Activated CD8-positive, alpha-beta memory T cell treated with anti-CD3 and anti-CD28 coated beads for 4 hours (primary cell): ENCODE results near the gene UBE2N.
A peak's percentile ranks its signal among the peaks of the same experiment; 100 is the strongest.
"Not testable (repeated sequence)": the region's sequence is repeated elsewhere in the genome, so short reads cannot be mapped to it uniquely, and the experiment has no call there.

Experiments used
- DNase-seq, 2 donors: peaks; one replicate each; pipeline ENCODE4 v3.0.0-alpha.2; 2020; ENCODE audit warnings: low read depth in 2 of 2

Gene UBE2N

GRCh38 chr12:93443576-93443975 is 1.8 kb upstream of the UBE2N start:
- DNase-seq, result no peak

DNA sequence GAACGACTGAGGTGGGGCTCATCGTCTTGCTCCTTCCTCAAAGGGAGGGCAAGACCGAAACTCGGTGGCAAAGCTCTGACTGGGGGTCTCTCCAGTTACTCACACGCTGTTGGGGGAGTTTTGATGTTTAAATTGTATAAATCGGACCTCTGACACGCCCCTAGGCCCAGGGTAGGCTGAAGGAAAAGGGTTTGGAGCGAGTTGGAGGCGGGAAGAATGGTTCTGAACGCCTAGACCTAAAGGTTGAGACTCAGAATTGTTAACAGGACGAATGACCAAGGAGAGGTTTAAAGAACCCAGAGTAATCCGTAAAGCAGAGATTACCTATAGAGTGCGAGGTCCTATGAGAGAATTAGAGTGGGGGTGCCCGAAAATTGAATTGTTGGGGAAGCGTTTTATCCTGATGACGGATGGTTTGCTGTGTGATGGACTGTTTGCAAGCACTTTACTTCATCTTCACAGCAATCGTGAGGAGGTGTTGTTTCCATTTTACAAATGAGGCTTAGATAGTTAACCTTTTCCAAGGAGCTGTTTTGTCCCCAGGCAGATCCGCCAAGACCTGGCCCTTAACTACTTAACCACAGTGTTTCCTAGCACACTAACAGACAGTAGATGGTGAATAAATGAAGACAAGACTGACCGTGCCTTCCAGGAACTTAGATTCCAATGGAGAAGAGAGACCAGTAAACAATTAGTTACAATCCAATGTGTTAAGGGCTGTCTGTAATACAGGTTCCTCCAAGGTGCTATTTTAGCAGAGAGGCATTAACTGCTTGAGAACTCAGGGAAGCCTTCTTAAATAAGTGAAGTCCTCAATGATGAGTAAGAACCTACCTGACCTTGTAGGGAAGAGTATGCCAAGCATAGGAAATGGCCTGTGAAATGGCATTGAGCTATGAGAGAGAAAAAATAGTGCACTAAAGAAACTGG is 929 bp upstream of the UBE2N start:
- no peak for DNase-seq

DNA sequence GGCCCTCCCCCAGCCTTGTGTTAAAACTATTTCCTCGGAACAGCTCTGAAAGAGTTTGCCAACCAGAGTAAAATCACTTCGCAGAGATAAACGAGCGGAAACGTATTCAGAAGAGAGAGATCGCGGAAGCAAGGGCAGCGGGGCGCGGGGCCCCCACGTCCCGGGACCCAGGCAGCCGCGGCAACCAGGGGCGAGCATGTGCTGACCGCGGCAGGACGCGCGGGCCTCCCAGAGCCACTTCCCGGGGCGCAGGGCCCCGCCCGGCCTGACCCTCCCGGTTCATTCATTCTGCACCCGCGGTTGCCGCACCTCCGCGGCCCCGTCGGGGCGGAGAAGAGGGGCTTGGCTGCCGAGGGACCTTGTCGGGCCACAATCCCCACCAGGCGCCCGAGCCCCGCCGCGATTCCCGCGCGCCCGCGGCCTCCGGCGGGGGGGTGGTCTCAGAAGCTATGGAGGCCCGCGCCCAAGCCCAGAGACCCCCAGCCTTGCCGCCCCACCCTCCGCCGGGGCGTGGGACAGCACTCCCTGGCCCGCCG is 598 bp downstream of the UBE2N start:
- DNase-seq, result peak in 1 of 2 donors; percentile 2

DNA sequence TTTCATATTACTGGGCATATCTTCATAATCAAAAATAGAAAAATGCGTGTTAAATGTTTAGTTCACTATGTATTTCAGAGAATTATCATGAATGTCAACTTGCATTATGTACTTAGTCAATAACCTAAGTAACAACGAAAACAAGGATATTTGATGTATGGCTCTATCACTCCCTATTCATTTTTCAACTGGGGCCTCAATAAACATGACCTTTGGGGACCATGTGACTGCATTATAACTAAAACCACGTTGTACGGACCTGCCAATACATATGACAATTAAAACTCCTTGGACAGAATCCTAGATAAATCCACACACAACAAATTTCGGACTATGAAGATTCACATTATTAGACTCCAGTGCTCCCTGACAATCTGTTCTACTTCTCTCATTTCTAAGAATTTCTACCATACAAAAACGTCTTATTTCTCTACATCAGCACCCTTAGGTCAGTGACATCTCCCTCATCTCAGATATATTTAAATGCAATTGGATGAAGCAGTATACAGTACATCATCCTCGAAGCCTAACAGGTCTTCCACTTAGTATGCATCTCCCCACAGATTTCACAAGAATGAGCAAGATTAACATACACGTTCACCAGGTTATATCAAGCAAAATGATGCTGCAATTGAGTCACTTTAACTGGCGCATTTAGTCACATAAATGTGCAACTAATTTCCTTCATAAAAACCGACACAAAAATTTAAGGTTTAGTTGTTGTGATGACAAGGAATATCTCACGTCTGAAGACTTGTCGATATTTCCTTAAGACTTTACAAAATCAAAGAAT is 1.5 kb downstream of the UBE2N start:
- no peak for DNase-seq

- DNase-seq, result no peak
Measured at GRCh38 chr12:93438266-93439050, 3.3 kb downstream of the UBE2N start.

DNA sequence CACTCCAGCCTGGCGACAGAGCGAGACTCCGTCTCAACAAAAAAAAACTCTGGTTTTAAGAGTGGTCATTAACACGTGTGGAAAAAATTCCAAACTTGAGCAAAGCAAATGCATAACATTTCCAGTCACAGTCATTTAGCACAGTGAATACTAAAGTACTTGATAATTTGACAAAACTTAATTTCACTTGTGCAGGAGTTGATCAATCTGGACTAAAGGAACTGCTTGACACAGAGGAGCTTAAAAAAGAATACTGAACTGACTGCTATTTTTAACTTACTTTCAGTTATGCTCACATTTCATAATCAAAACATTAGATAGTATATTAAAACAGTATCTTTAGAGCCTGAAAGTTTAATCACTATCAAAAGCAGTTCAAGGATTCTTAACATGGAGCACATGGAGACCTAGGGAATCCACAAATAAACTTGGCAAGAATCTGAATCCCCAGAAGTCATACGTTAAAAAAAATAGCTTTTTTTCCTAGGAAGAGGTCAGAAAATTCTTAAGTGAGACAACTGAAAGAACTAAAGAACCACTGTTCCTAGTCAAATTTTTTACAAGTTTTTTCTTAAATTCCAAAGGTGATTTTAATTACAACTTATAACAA is 7.4 kb downstream of the UBE2N start:
- no peak for DNase-seq

DNA sequence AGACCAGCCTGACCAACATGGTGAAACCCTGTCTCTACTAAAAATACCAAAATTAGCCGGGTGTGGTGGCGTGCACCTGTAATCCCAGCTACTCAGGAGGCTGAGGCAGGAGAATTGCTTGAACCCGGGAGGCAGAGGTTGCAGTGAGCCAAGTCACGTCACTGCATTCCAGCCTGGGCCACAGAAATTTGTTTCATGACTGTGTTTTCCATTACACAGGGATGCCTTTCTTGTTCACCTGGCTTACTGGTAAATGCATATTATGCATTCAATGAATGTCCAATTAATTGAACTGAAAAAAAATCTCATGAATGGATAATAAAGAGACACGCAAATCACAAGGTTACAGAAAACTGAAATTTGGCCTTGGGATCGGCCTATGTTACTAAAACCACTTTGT is 9.7 kb downstream of the UBE2N start:
- DNase-seq, result not testable (repeated sequence)

DNA sequence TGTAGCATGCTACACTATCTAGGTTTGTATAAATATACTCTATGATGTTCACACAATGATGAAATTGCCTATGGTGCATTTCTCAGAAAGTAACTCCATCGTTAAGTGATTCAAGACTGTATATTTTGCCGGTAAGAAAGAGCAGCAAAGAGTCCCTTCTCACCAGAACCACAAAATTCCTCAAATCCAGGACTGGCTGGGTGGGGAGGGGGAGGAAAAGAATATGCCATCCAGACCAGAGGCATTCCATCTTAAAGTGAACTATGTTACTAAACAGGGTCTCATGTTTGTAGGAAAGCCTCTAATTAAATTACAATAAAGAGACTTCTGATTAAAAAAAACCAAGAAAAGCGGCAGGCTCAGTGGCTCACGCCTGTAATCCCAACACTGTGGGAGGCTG is 11.5 kb downstream of the UBE2N start:
- DNase-seq, result no peak

DNA sequence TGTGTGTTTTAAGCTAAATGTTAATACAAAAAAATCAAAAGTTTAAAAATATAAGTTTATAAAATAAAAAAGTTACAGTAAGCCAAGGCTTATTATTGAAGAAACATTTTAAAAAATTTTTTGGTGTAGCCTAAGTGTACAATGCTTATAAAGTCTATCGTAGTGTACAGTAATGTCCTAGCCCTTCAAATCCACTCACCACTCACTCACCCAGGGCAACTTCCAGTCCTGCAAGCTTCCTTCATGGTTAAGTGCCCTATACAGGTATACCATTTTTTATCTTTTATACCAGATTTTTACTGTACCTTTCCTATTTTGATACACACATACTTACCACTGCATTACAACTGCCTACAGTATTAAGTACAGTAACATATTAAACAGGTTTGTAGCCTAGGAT is 11.9 kb downstream of the UBE2N start:
- DNase-seq, result no peak

DNA sequence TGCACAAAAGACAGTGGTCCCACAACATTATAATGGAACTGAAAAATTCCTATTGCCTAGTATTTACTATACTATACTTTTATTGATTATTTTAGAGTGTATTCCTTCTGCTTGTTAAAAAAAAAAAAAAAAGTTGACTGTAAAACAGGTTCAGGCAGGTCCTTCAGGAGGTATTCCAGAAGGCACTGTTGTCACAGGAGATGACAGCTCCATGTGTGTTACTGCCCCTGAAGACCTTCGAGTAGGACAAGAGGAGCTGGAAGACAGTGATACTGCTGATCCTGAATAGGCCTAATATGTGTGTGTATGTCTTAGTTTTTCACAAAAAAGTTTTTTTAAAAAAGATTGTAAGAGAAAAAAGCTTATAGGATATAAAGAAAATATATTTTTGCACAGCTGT is 12.3 kb downstream of the UBE2N start:
- DNase-seq, result no peak

- DNase-seq, result no peak
Measured at GRCh38 chr12:93427779-93428564, 13.8 kb downstream of the UBE2N start.

GRCh38 chr12:93426412-93426805 is 15.3 kb downstream of the UBE2N start:
- no peak for DNase-seq

DNA sequence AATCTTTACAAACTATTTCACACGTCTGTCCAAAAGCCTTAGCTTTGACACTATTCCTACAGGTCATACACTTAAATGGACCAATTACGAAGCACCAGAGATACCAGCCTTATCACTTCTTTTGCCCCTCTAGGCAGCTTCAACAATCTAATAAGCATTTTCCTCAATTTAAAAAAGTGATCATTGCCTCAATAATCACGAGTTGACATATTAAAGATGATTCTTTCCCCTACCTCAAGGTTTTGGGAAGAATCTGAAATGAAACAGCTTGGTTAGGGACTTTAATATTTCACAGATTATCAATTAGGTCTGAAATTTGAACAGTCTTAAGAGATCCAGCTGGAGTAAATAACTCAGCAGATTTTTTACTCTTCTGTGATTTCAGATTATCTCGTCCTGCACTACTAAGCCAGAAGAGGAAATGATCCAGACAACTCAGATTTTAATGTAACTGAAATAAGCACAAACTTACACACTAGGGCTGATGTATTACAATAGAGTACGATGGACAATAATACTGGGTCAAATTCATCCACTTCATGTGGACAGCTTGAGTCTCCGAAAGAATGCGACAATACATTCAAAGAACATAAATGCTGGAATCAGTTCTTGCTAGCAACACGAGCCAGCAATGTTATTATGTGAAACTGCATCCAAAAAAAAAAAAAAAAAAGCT is 15.9 kb downstream of the UBE2N start:
- DNase-seq, result no peak

- no peak for DNase-seq
Measured at GRCh38 chr12:93422050-93422449, 19.7 kb downstream of the UBE2N start.

- no peak for DNase-seq
Measured at GRCh38 chr12:93419388-93420034, 22.2 kb downstream of the UBE2N start.

DNA sequence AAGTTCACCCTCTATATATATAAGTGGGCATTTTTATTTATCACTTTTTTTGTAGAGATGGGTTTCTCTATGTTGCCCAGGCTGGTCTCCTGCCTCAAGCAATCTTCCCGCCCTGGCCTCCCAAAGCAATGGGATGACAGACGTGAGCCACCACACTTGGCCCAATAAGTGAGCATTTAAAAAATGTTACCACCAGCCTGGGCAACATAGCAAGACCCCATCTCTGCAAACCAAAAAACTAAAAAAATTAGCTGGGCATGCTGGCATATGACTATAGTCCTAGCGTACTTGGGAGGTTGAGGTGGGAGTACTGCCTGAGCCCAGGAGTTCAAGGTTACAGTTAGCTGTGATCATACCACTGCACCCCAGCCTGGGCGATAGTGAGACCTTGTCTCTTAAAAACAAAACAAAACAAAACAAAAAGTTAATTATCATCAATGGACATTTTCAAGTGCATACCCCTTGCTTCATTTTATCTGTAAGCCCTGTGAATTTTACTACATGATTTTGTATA is 23.7 kb downstream of the UBE2N start:
- no peak for DNase-seq

GRCh38 chr12:93415723-93416464 is 25.9 kb downstream of the UBE2N start:
- no peak for DNase-seq

DNA sequence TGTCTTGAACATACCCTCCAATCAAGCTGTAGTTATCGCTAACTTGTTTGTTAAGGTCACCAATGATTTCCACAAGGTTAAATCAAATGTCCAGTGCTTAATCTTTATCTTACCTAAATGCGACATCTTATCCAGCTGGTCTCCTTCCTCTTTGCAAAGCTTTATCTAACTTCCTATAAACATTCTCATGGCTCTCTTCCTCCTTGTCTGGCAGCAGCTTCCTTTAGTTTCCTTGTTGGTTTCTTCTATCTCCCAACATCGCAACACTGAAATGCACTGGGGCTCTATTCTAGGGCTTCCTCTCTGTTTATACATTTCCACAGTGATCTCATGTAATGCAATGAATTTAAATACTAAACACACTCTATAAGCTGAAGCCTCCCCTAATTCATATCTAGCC is 28.7 kb downstream of the UBE2N start:
- DNase-seq, result no peak

GRCh38 chr12:93412396-93412795 is 29.4 kb downstream of the UBE2N start:
- not testable (repeated sequence) for DNase-seq
